IMR-90 (cell line): ENCODE results near the gene FTCDNL1. TPM values are rescaled to one million over a fixed set of nuclear protein-coding genes. Genes with fewer than 3 reads are reported as not detected.

ENCODE experiments used
- ATAC-seq: fragments of 200-7000 bp; cut with Tn5 transposase; 2 replicates; pipeline ENCODE4 v1.9.1; 2020; ENCODE audit warnings: low read depth, mild to moderate bottlenecking, moderate library complexity
- BruUV-seq: library from RNA; stranded (reverse); fragments of 400-500 nt; replicated peaks from 2 replicates; lab custom pipeline; 2021; lab: Mats Ljungman, UMichigan
- CTCF ChIA-PET: fragments of 300-600 bp; formaldehyde crosslinking; extraction: SDS; loops from one replicate; lab custom pipeline; 2021; ENCODE audit warnings: antibody characterized with exemption; lab: Yijun Ruan, JAX
- POLR2A ChIA-PET: fragments of 300-600 bp; sonication (Branson Sonifier 250); formaldehyde crosslinking; loops from one replicate; lab custom pipeline; 2022; ENCODE audit warnings: antibody characterized with exemption; ENCODE audit not compliant: unreplicated experiment; lab: Charles Lee
- DNase-seq: peaks from one replicate; pipeline ENCODE4 v3.0.0; 2013
- H2AFZ ChIP-seq: replicated peaks from 2 replicates; pipeline ENCODE3; 2013; ENCODE audit warnings: low read length, mild to moderate bottlenecking; ENCODE audit not compliant: poor library complexity
- H2AK5ac ChIP-seq: 2 replicates; pipeline ENCODE4 v1.6.1; 2013; ENCODE audit warnings: low read depth, low read length, inconsistent platforms
- H2AK9ac ChIP-seq: replicated peaks from 2 replicates; pipeline ENCODE3; 2013; ENCODE audit warnings: mild to moderate bottlenecking, low read depth, low read length, moderate library complexity; ENCODE audit not compliant: poor library complexity
- H2BK120ac ChIP-seq: 2 replicates; pipeline ENCODE4 v1.6.1; 2013; ENCODE audit warnings: low read depth, low read length, inconsistent platforms
- H2BK15ac ChIP-seq: 3 replicates; pipeline ENCODE4 v1.6.1; 2013; ENCODE audit warnings: low read depth, low read length, inconsistent platforms
- H2BK20ac ChIP-seq: 2 replicates; pipeline ENCODE4 v1.6.1; 2013; ENCODE audit warnings: low read depth, mild to moderate bottlenecking, inconsistent platforms, low read length, moderate library complexity
- H2BK5ac ChIP-seq: 2 replicates; pipeline ENCODE4 v1.6.1; 2013; ENCODE audit warnings: mild to moderate bottlenecking, low read depth, low read length, inconsistent platforms; ENCODE audit not compliant: poor library complexity, severe bottlenecking
- H3K14ac ChIP-seq: replicated peaks from 2 replicates; pipeline ENCODE4 v1.6.1; 2013; ENCODE audit warnings: low read depth, low read length, inconsistent platforms
- H3K18ac ChIP-seq: 2 replicates; pipeline ENCODE4 v1.6.1; 2013; ENCODE audit warnings: low read depth, low read length, control low read depth
- H3K23ac ChIP-seq: 2 replicates; pipeline ENCODE4 v1.6.1; 2013; ENCODE audit warnings: low read depth, low read length, inconsistent platforms
- H3K27ac ChIP-seq: 2 replicates; pipeline ENCODE4 v1.5.1; 2013; ENCODE audit warnings: mild to moderate bottlenecking, control low read depth, low read length; ENCODE audit not compliant: insufficient read depth
- H3K27me3 ChIP-seq: 2 replicates; pipeline ENCODE4 v1.6.1; 2013; ENCODE audit warnings: low read length; ENCODE audit not compliant: control insufficient read depth, insufficient read depth
- H3K36me3 ChIP-seq: 2 replicates; pipeline ENCODE4 v1.6.1; 2013; ENCODE audit warnings: low read length, mixed read lengths; ENCODE audit not compliant: control insufficient read depth, insufficient read depth
- H3K4ac ChIP-seq: 2 replicates; pipeline ENCODE4 v1.6.1; 2013; ENCODE audit warnings: low read depth, low read length, inconsistent platforms
- H3K4me1 ChIP-seq: 2 replicates; pipeline ENCODE4 v1.6.1; 2013; ENCODE audit warnings: low read length, mixed read lengths; ENCODE audit not compliant: control insufficient read depth, insufficient read depth
- H3K4me2 ChIP-seq: 2 replicates; pipeline ENCODE4 v1.6.1; 2013; ENCODE audit warnings: low read depth, mild to moderate bottlenecking, control low read depth, low read length, moderate library complexity
- H3K4me3 ChIP-seq: 2 replicates; pipeline ENCODE4 v1.5.1; 2013; ENCODE audit warnings: low read depth, mild to moderate bottlenecking, control low read depth, low read length, moderate library complexity; ENCODE audit not compliant: insufficient read depth
- H3K56ac ChIP-seq: 2 replicates; pipeline ENCODE4 v1.6.1; 2013; ENCODE audit warnings: low read length, inconsistent platforms; ENCODE audit not compliant: insufficient read depth; ENCODE audit errors: extremely low read depth
- H3K79me1 ChIP-seq, 2 experiments: 2 replicates each; pipeline ENCODE4 v1.6.1; 2013; ENCODE audit warnings: low read length in 2 of 2, inconsistent platforms in 1 of 2, low read depth in 1 of 2
- H3K9ac ChIP-seq: 2 replicates; pipeline ENCODE4 v1.6.1; 2013; ENCODE audit warnings: low read depth, low read length, control low read depth
- H3K9me1 ChIP-seq: 2 replicates; pipeline ENCODE4 v1.6.1; 2013; ENCODE audit warnings: low read length, inconsistent platforms; ENCODE audit not compliant: insufficient read depth
- H3K9me3 ChIP-seq: 2 replicates; pipeline ENCODE4 v1.6.1; 2013; ENCODE audit warnings: low read length; ENCODE audit not compliant: control insufficient read depth, insufficient read depth
- H4K20me1 ChIP-seq: 2 replicates; pipeline ENCODE4 v1.6.1; 2013; ENCODE audit warnings: low read length, inconsistent platforms; ENCODE audit not compliant: insufficient read depth
- H4K5ac ChIP-seq: 2 replicates; pipeline ENCODE4 v1.6.1; 2013; ENCODE audit warnings: mild to moderate bottlenecking, low read depth, low read length, control low read depth
- H4K8ac ChIP-seq, 2 experiments: 2 replicates each; pipeline ENCODE4 v1.6.1; 2013; ENCODE audit warnings: low read depth in 2 of 2, low read length in 2 of 2, control low read depth in 1 of 2, inconsistent platforms in 1 of 2
- H4K91ac ChIP-seq: 2 replicates; pipeline ENCODE4 v1.6.1; 2013; ENCODE audit warnings: low read depth, low read length, inconsistent platforms; ENCODE audit not compliant: insufficient read depth
- BHLHE40 ChIP-seq: fragments of 150-350 bp; IDR thresholded peaks from 2 replicates; pipeline ENCODE4 v1.6.1; 2016; ENCODE audit warnings: mild to moderate bottlenecking, low read depth, low read length
- CEBPB ChIP-seq: IDR thresholded peaks from 2 replicates; pipeline ENCODE4 v1.6.1; 2012; ENCODE audit warnings: low read depth, low read length, improper control_type of control experiment
- RCOR1 ChIP-seq: IDR thresholded peaks from 2 replicates; pipeline ENCODE4 v1.6.1; 2012; ENCODE audit warnings: mild to moderate bottlenecking, low read length, improper control_type of control experiment; ENCODE audit not compliant: insufficient replicate concordance
- SMC3 ChIP-seq: fragments of 150-350 bp; IDR thresholded peaks from 2 replicates; pipeline ENCODE4 v1.6.1; 2016; ENCODE audit warnings: low read depth, mild to moderate bottlenecking, antibody characterized with exemption, low read length, moderate library complexity
- dilution Hi-C: fragments of 300-500 bp; cut with HindIII; formaldehyde crosslinking; loops from one replicate; pipeline ENCODE4 v1.14.3; 2018; ENCODE audit warnings: low sequenced_read_pairs; ENCODE audit not compliant: unreplicated experiment
- in situ Hi-C: fragments of 300-500 bp; cut with MboI; formaldehyde crosslinking; loops from 3 replicates; pipeline ENCODE4 v1.14.3; 2019; ENCODE audit warnings: low sequenced_read_pairs, inconsistent platforms, mixed read lengths
- intact Hi-C: fragments of 100-400 bp; cut with micrococcal nuclease; formaldehyde crosslinking; loops from 2 replicates; pipeline ENCODE4 v1.10.0; 2022
- polyA plus RNA-seq, 3 experiments: library from polyadenylated mRNA; depleted of rRNA; stranded (reverse); fragments of >200 nt; gene quantifications; 2 replicates each; pipeline ENCODE4 v1.2.3, GENCODE V29; 2012; ENCODE audit warnings: low replicate concordance in 1 of 3
- total RNA-seq: library from RNA; depleted of rRNA; stranded (reverse); fragments of >200 nt; gene quantifications from 2 replicates; pipeline ENCODE4 v1.2.3, GENCODE V29; 2012

The FTCDNL1 gene
- total and polyA plus RNA-seq, 2 of the 4 experiments (the other 2 are of a cell fraction) = 0.18 to 0.21 TPM

- H3K27ac ChIP-seq = no peak overlapping the region
- H3K4me1 ChIP-seq = no peaks in the 10 kb centered on the region
- ChIA-PET POLR2A (no interaction called here), CTCF (no interaction called here)
- no peak overlapping the region for H2BK120ac ChIP-seq
- dilution Hi-C loops = no loop called here
- H3K27me3 ChIP-seq = no peaks in the 10 kb centered on the region
- H4K20me1 ChIP-seq = no peaks in the 10 kb centered on the region
- no peak overlapping the region for H4K5ac ChIP-seq
- intact Hi-C loops = no loop called here
- ATAC-seq (no peak), DNase-seq (no peak)
- no peak overlapping the region for H3K23ac ChIP-seq
- BruUV-seq = no TSS peak
- H2BK20ac ChIP-seq = no peak overlapping the region
- no peak overlapping the region for H3K56ac ChIP-seq
- no peak overlapping the region for H3K4ac ChIP-seq
- no peak overlapping the region for H4K8ac ChIP-seq
- H3K9ac ChIP-seq = no peak overlapping the region
- H2AK9ac ChIP-seq = no peak overlapping the region
- H2BK5ac ChIP-seq = no peak overlapping the region
- H3K9me3 ChIP-seq = no peaks in the 10 kb centered on the region
- H3K18ac ChIP-seq = no peak overlapping the region
- in situ Hi-C loops = no loop called here
- TF ChIP-seq SMC3 (no peak), BHLHE40 (no peak), RCOR1 (no peak), CEBPB (no peak)
- H3K4me2 ChIP-seq = no peak overlapping the region
- H3K4me3 ChIP-seq = no peak overlapping the region
- H2AFZ ChIP-seq = no peak overlapping the region
- no peaks in the 10 kb centered on the region for H3K36me3 ChIP-seq
- H4K91ac ChIP-seq = no peak overlapping the region
- H2BK15ac ChIP-seq = no peak overlapping the region
- no peak overlapping the region for H2AK5ac ChIP-seq
- H3K79me1 ChIP-seq = no peaks in the 10 kb centered on the region
- H3K9me1 ChIP-seq = no peaks in the 10 kb centered on the region
- no peak overlapping the region for H3K14ac ChIP-seq
Measured at GRCh38 chr2:199717587-199717907, 133.4 kb downstream of the FTCDNL1 start.
